ENCODE results near the gene CDKN1A. TPM values are rescaled to one million over a fixed set of nuclear protein-coding genes. Genes with fewer than 3 reads are reported as not detected.

Gene CDKN1A
- total RNA-seq, 1 experiment from 2014 or later = 75.1 TPM

DNA sequence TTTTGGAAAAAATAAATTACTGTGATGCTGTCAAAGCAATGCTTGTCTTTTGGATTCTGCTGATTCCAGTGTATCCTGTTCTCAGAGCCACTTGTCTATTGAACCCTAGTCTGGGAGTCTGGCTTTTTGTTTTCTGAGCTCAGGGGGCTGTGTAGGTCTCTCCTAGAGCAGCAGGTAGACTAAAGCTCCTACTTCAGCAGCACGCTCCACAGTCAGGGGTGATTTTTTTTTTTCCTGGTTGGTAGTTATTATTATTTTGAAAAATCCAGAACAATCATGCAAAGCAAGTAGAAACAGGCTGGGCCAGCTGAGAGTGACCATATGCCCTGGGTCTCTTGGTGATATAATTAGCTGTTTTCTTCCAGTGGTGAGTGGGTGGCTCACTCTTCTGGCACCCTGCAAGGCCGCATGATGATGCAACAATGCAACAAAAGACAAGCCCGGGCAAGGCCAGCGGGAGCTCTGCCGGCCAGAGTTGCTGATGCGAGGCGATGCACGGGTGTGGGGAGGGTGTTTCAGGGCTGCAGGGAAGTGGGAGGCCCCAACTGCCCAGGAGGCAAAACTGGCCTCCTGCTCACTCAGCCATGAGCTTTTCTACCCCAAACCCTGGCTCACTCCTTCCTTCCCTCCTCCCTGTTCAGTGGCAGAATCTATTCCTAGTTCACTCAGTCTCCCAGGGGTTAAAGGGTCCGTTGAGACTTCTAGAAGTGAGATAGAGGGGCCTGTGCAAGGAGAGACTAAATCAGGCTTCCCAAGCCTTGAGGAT lies 11.5 kb upstream of the CDKN1A start (continued):
- peak; percentile 60; the same call in 1 of the 2 replicates for TF ChIP-seq FOXP1 (CRISPR knock-in tag; IDR thresholded peaks at IDR 0.05; ENCODE audit: borderline replicate concordance)
- no peak for TF ChIP-seq GTF2I (CRISPR knock-in tag; conservative IDR thresholded peaks at IDR 0.05)
- TF ChIP-seq ZNF416 (CRISPR knock-in tag; IDR thresholded peaks at IDR 0.05) = no peak
- no peak for TF ChIP-seq ZNF263 (CRISPR knock-in tag; IDR thresholded peaks at IDR 0.05; ENCODE audit: low read depth)
- no peak for TF ChIP-seq JAZF1 (CRISPR knock-in tag; IDR thresholded peaks at IDR 0.05)
- TF ChIP-seq, protein P1, sequence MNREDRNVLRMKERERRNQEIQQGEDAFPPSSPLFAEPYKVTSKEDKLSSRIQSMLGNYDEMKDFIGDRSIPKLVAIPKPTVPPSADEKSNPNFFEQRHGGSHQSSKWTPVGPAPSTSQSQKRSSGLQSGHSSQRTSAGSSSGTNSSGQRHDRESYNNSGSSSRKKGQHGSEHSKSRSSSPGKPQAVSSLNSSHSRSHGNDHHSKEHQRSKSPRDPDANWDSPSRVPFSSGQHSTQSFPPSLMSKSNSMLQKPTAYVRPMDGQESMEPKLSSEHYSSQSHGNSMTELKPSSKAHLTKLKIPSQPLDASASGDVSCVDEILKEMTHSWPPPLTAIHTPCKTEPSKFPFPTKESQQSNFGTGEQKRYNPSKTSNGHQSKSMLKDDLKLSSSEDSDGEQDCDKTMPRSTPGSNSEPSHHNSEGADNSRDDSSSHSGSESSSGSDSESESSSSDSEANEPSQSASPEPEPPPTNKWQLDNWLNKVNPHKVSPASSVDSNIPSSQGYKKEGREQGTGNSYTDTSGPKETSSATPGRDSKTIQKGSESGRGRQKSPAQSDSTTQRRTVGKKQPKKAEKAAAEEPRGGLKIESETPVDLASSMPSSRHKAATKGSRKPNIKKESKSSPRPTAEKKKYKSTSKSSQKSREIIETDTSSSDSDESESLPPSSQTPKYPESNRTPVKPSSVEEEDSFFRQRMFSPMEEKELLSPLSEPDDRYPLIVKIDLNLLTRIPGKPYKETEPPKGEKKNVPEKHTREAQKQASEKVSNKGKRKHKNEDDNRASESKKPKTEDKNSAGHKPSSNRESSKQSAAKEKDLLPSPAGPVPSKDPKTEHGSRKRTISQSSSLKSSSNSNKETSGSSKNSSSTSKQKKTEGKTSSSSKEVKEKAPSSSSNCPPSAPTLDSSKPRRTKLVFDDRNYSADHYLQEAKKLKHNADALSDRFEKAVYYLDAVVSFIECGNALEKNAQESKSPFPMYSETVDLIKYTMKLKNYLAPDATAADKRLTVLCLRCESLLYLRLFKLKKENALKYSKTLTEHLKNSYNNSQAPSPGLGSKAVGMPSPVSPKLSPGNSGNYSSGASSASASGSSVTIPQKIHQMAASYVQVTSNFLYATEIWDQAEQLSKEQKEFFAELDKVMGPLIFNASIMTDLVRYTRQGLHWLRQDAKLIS (CRISPR knock-in tag; IDR thresholded peaks at IDR 0.05; ENCODE audit: borderline replicate concordance) = no peak
- TF ChIP-seq, protein P2, sequence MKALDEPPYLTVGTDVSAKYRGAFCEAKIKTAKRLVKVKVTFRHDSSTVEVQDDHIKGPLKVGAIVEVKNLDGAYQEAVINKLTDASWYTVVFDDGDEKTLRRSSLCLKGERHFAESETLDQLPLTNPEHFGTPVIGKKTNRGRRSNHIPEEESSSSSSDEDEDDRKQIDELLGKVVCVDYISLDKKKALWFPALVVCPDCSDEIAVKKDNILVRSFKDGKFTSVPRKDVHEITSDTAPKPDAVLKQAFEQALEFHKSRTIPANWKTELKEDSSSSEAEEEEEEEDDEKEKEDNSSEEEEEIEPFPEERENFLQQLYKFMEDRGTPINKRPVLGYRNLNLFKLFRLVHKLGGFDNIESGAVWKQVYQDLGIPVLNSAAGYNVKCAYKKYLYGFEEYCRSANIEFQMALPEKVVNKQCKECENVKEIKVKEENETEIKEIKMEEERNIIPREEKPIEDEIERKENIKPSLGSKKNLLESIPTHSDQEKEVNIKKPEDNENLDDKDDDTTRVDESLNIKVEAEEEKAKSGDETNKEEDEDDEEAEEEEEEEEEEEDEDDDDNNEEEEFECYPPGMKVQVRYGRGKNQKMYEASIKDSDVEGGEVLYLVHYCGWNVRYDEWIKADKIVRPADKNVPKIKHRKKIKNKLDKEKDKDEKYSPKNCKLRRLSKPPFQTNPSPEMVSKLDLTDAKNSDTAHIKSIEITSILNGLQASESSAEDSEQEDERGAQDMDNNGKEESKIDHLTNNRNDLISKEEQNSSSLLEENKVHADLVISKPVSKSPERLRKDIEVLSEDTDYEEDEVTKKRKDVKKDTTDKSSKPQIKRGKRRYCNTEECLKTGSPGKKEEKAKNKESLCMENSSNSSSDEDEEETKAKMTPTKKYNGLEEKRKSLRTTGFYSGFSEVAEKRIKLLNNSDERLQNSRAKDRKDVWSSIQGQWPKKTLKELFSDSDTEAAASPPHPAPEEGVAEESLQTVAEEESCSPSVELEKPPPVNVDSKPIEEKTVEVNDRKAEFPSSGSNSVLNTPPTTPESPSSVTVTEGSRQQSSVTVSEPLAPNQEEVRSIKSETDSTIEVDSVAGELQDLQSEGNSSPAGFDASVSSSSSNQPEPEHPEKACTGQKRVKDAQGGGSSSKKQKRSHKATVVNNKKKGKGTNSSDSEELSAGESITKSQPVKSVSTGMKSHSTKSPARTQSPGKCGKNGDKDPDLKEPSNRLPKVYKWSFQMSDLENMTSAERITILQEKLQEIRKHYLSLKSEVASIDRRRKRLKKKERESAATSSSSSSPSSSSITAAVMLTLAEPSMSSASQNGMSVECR (CRISPR knock-in tag; IDR thresholded peaks at IDR 0.05; ENCODE audit: borderline replicate concordance) = no peak
- TF ChIP-seq GABPB1 (CRISPR knock-in tag; IDR thresholded peaks at IDR 0.05) = peak; percentile 100
- TF ChIP-seq ZBTB21 (CRISPR knock-in tag; IDR thresholded peaks at IDR 0.05; ENCODE audit: borderline replicate concordance) = no peak
- TF ChIP-seq PRRX2 (CRISPR knock-in tag; IDR thresholded peaks at IDR 0.05) = no peak
- TF ChIP-seq, protein P3, sequence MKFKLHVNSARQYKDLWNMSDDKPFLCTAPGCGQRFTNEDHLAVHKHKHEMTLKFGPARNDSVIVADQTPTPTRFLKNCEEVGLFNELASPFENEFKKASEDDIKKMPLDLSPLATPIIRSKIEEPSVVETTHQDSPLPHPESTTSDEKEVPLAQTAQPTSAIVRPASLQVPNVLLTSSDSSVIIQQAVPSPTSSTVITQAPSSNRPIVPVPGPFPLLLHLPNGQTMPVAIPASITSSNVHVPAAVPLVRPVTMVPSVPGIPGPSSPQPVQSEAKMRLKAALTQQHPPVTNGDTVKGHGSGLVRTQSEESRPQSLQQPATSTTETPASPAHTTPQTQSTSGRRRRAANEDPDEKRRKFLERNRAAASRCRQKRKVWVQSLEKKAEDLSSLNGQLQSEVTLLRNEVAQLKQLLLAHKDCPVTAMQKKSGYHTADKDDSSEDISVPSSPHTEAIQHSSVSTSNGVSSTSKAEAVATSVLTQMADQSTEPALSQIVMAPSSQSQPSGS (CRISPR knock-in tag; IDR thresholded peaks at IDR 0.05; ENCODE audit: borderline replicate concordance, low read depth) = no peak
- TF ChIP-seq NFATC4 (CRISPR knock-in tag; IDR thresholded peaks at IDR 0.05) = no peak
- TF ChIP-seq, protein P4, sequence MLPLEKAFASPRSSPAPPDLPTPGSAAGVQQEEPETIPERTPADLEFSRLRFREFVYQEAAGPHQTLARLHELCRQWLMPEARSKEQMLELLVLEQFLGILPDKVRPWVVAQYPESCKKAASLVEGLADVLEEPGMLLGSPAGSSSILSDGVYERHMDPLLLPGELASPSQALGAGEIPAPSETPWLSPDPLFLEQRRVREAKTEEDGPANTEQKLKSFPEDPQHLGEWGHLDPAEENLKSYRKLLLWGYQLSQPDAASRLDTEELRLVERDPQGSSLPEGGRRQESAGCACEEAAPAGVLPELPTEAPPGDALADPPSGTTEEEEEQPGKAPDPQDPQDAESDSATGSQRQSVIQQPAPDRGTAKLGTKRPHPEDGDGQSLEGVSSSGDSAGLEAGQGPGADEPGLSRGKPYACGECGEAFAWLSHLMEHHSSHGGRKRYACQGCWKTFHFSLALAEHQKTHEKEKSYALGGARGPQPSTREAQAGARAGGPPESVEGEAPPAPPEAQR (CRISPR knock-in tag; IDR thresholded peaks at IDR 0.05) = no peak
- no peak for TF ChIP-seq EMX1 (CRISPR knock-in tag; IDR thresholded peaks at IDR 0.05)
- no peak for TF ChIP-seq MXD4 (CRISPR knock-in tag; IDR thresholded peaks at IDR 0.05; ENCODE audit: borderline replicate concordance)
- TF ChIP-seq, protein P5, sequence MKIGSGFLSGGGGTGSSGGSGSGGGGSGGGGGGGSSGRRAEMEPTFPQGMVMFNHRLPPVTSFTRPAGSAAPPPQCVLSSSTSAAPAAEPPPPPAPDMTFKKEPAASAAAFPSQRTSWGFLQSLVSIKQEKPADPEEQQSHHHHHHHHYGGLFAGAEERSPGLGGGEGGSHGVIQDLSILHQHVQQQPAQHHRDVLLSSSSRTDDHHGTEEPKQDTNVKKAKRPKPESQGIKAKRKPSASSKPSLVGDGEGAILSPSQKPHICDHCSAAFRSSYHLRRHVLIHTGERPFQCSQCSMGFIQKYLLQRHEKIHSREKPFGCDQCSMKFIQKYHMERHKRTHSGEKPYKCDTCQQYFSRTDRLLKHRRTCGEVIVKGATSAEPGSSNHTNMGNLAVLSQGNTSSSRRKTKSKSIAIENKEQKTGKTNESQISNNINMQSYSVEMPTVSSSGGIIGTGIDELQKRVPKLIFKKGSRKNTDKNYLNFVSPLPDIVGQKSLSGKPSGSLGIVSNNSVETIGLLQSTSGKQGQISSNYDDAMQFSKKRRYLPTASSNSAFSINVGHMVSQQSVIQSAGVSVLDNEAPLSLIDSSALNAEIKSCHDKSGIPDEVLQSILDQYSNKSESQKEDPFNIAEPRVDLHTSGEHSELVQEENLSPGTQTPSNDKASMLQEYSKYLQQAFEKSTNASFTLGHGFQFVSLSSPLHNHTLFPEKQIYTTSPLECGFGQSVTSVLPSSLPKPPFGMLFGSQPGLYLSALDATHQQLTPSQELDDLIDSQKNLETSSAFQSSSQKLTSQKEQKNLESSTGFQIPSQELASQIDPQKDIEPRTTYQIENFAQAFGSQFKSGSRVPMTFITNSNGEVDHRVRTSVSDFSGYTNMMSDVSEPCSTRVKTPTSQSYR (CRISPR knock-in tag; IDR thresholded peaks at IDR 0.05) = no peak
- TF ChIP-seq, protein P6, sequence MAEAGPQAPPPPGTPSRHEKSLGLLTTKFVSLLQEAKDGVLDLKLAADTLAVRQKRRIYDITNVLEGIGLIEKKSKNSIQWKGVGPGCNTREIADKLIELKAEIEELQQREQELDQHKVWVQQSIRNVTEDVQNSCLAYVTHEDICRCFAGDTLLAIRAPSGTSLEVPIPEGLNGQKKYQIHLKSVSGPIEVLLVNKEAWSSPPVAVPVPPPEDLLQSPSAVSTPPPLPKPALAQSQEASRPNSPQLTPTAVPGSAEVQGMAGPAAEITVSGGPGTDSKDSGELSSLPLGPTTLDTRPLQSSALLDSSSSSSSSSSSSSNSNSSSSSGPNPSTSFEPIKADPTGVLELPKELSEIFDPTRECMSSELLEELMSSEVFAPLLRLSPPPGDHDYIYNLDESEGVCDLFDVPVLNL (CRISPR knock-in tag; IDR thresholded peaks at IDR 0.05; ENCODE audit: borderline replicate concordance, low read depth) = no peak
- no peak for TF ChIP-seq ZNF138 (CRISPR knock-in tag; conservative IDR thresholded peaks at IDR 0.05)
- TF ChIP-seq SMAD3 (CRISPR knock-in tag; IDR thresholded peaks at IDR 0.05; ENCODE audit: borderline replicate concordance) = no peak
- TF ChIP-seq CBFB (CRISPR knock-in tag; IDR thresholded peaks at IDR 0.05; ENCODE audit: low read depth) = no peak
- no peak for TF ChIP-seq RORB (CRISPR knock-in tag; IDR thresholded peaks at IDR 0.05)
- no peak for TF ChIP-seq ESRRA (CRISPR knock-in tag; IDR thresholded peaks at IDR 0.05; ENCODE audit: borderline replicate concordance)
- TF ChIP-seq, protein P7, sequence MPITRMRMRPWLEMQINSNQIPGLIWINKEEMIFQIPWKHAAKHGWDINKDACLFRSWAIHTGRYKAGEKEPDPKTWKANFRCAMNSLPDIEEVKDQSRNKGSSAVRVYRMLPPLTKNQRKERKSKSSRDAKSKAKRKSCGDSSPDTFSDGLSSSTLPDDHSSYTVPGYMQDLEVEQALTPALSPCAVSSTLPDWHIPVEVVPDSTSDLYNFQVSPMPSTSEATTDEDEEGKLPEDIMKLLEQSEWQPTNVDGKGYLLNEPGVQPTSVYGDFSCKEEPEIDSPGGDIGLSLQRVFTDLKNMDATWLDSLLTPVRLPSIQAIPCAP (CRISPR knock-in tag; IDR thresholded peaks at IDR 0.05) = no peak

Data from WTC11 (cell line).